Activated CD8-positive, alpha-beta memory T cell treated with anti-CD3 and anti-CD28 coated beads for 36 hours (primary cell): ENCODE measurements around the gene ITPR1. TPM values are rescaled to one million over a fixed set of nuclear protein-coding genes. Genes with fewer than 3 reads are reported as not detected.
"Not testable (repeated sequence)": the region's sequence is repeated elsewhere in the genome, so short reads cannot be mapped to it uniquely, and the experiment has no call there.

Experiments used
- CTCF ChIA-PET: fragments of 350-600 bp; sonication (Branson Sonifier 250); formaldehyde crosslinking; loops from one replicate; lab custom pipeline; 2021; ENCODE audit warnings: antibody characterized with exemption; lab: Charles Lee
- POLR2A ChIA-PET: fragments of 350-600 bp; sonication (Branson Sonifier 250); formaldehyde crosslinking; loops from one replicate; lab custom pipeline; 2021; ENCODE audit warnings: antibody characterized with exemption; lab: Charles Lee
- total RNA-seq, 2 experiments: library from RNA; stranded (reverse); gene quantifications; one replicate each; pipeline ENCODE4 v1.2.3, GENCODE V29; 2021

The ITPR1 gene
- total RNA-seq, 2 experiments from 2014 or later = 83.2 to 85.1 TPM

- CTCF ChIA-PET = no interaction called here
- POLR2A ChIA-PET = no interaction called here
These were observed 81.3 kb downstream of the ITPR1 start for GRCh38 chr3:4574426-4574965.

- ChIA-PET POLR2A (no interaction called here), CTCF (no interaction called here)
These were observed 82.2 kb downstream of the ITPR1 start for GRCh38 chr3:4575381-4575780.

- POLR2A ChIA-PET = no interaction called here
These were observed 84.6 kb downstream of the ITPR1 start for GRCh38 chr3:4577721-4578120.

GRCh38 chr3:4580346-4581123, 87.4 kb downstream of the ITPR1 start:
- POLR2A ChIA-PET = no interaction called here
- CTCF ChIA-PET = interaction anchor here (0.5 kb wide), 1 partner anchor 146 kb away, joined by 3 read pairs; no protein-coding TSS in a partner anchor

More at GRCh38 chr3:4577721-4578120, 84.6 kb downstream of the ITPR1 start:
- CTCF ChIA-PET = interaction anchor here (0.7 kb wide), 1 partner anchor 10 kb away, joined by 3 read pairs; no protein-coding TSS in a partner anchor

GRCh38 chr3:4581124-4581424, 87.9 kb downstream of the ITPR1 start:
- CTCF ChIA-PET = interaction anchor here (0.5 kb wide), 1 partner anchor 145 kb away, joined by 3 read pairs; no protein-coding TSS in a partner anchor
- POLR2A ChIA-PET = no interaction called here

- POLR2A ChIA-PET = no interaction called here
- CTCF ChIA-PET = interaction anchor here (0.5 kb wide), 1 partner anchor 145 kb away, joined by 3 read pairs; no protein-coding TSS in a partner anchor
These were observed 88.3 kb downstream of the ITPR1 start for GRCh38 chr3:4581498-4581897.

GRCh38 chr3:4581920-4582611, 88.9 kb downstream of the ITPR1 start:
- ChIA-PET POLR2A (no interaction called here), CTCF (interaction anchor here (0.5 kb wide), 1 partner anchor 114 kb away, joined by 4 read pairs; no protein-coding TSS in a partner anchor)

- ChIA-PET POLR2A (no interaction called here), CTCF (interaction anchor here (0.5 to 0.6 kb wide), 2 partner anchors 115 to 519 kb away, joined by 4 to 5 read pairs; no protein-coding TSS in a partner anchor)
These were observed 89.5 kb downstream of the ITPR1 start for GRCh38 chr3:4582624-4583023.

- POLR2A ChIA-PET = no interaction called here
- CTCF ChIA-PET = interaction anchor here (0.6 kb wide), 1 partner anchor 519 kb away, joined by 5 read pairs; no protein-coding TSS in a partner anchor
These were observed 90.3 kb downstream of the ITPR1 start for GRCh38 chr3:4583416-4583815.

- ChIA-PET CTCF (interaction anchor here (1.1 to 1.6 kb wide), 2 partner anchors 49 to 74 kb away, joined by 3 to 4 read pairs; no protein-coding TSS in a partner anchor), POLR2A (no interaction called here)
These were observed 91.5 kb downstream of the ITPR1 start for GRCh38 chr3:4584456-4585249.

- ChIA-PET CTCF (no interaction called here), POLR2A (interaction anchor here (0.9 kb wide), 1 partner anchor 94 kb away, joined by 6 read pairs; the partner anchor contains the start of gene ITPR1)
These were observed 93.2 kb downstream of the ITPR1 start for GRCh38 chr3:4586381-4586780.

GRCh38 chr3:4587061-4587837, 94.1 kb downstream of the ITPR1 start:
- POLR2A ChIA-PET = interaction anchor here (0.5 to 0.6 kb wide), 2 partner anchors 175 to 576 kb away, joined by 3 to 5 read pairs; no protein-coding TSS in a partner anchor
- CTCF ChIA-PET = interaction anchor here (0.7 to 1.4 kb wide), 5 partner anchors 10 to 1105 kb away, joined by 3 to 9 read pairs (median 3); partner anchors contain the start of gene ITPR1

- ChIA-PET CTCF (interaction anchor here (0.7 to 1.4 kb wide), 5 partner anchors 10 to 1105 kb away, joined by 3 to 9 read pairs (median 3); partner anchors contain the start of gene ITPR1), POLR2A (interaction anchor here (0.5 kb wide), 1 partner anchor 176 kb away, joined by 3 read pairs; no protein-coding TSS in a partner anchor)
These were observed 94.6 kb downstream of the ITPR1 start for GRCh38 chr3:4587838-4588105.

- ChIA-PET POLR2A (no interaction called here), CTCF (interaction anchor here (0.6 kb wide), 1 partner anchor 123 kb away, joined by 3 read pairs; no protein-coding TSS in a partner anchor)
These were observed 95.3 kb downstream of the ITPR1 start for GRCh38 chr3:4588466-4588865.

- ChIA-PET POLR2A (no interaction called here), CTCF (interaction anchor here (1.0 kb wide), 1 partner anchor 96 kb away, joined by 3 read pairs; no protein-coding TSS in a partner anchor)
These were observed 96.4 kb downstream of the ITPR1 start for GRCh38 chr3:4589475-4590097.

- CTCF ChIA-PET = interaction anchor here (1.0 kb wide), 1 partner anchor 97 kb away, joined by 3 read pairs; no protein-coding TSS in a partner anchor
- POLR2A ChIA-PET = not testable (repeated sequence)
These were observed 97.7 kb downstream of the ITPR1 start for GRCh38 chr3:4590849-4591248.

- POLR2A ChIA-PET = interaction anchor here (0.6 kb wide), 1 partner anchor 9 kb away, joined by 3 read pairs; no protein-coding TSS in a partner anchor
- CTCF ChIA-PET = interaction anchor here (0.6 kb wide), 1 partner anchor 135 kb away, joined by 4 read pairs; no protein-coding TSS in a partner anchor
These were observed 98.5 kb downstream of the ITPR1 start for GRCh38 chr3:4591669-4592068.
